ENCODE measurements around the gene CPLANE2.
"Not testable (repeated sequence)": the region's sequence is repeated elsewhere in the genome, so short reads cannot be mapped to it uniquely, and the experiment has no call there.

Gene CPLANE2

DNA sequence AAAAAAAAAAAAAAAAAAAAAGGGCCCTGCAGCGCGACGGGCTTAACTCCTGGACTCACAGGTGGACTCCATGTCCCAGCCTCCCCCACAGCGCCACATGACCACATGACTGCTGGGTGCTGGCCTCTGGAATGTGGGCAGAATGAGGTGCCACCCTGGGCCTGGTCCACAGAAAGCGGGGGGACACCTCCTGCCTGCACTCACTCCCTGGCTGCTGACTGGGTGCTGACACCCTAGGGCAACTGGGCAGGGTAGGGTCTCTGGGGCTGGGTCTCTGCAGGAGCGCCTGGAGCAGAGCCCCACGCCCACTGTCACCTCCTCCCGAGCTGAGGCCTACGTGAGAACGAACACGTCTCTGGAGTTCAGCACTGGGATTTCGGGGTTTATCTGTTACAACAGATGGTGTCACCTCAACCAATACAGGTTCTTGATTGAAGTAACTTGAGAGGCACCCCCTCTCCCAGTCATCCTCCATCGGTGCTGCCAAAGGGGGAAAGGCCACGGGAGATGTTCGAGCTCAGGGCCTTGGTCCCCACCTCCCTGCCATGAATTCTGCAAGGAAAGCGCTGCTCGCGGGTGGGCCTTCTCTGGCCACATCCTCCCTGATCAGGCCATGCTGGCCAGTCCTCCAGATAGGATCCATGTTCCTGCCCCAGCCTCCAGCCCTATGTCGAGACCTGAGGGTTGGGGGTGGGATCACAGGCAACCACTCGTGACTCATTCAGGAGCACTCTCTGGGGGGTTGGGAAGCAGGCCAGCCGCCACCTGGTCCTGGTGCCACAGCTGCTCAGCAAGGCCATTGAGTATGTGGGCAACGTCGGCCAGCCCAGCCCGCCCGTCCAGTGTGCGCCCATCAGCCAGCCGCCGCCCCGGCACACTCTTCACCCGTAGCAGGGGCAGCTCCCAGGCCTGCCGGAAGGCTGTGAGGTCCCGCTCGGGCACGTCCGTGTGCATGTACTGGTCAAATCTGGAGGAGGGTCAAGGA lies 5.4 kb downstream of the CPLANE2 start:
- TF ChIP-seq CTCF (IDR thresholded peaks at IDR 0.05; ENCODE audit: borderline replicate concordance, control extremely low read depth, extremely low read depth, insufficient read depth, missing control alignments) = no peak
- in situ Hi-C loops (cut with MboI; ENCODE audit: low sequenced_read_pairs, unreplicated experiment) = no loop called here
- DNase-seq (ENCODE audit: low spot score) = no peak

GRCh38 chr1:16230744-16231143 lies 6.2 kb downstream of the CPLANE2 start:
- no peak for DNase-seq (ENCODE audit: low spot score)
- in situ Hi-C loops (cut with MboI; ENCODE audit: low sequenced_read_pairs, unreplicated experiment) = no loop called here

DNA sequence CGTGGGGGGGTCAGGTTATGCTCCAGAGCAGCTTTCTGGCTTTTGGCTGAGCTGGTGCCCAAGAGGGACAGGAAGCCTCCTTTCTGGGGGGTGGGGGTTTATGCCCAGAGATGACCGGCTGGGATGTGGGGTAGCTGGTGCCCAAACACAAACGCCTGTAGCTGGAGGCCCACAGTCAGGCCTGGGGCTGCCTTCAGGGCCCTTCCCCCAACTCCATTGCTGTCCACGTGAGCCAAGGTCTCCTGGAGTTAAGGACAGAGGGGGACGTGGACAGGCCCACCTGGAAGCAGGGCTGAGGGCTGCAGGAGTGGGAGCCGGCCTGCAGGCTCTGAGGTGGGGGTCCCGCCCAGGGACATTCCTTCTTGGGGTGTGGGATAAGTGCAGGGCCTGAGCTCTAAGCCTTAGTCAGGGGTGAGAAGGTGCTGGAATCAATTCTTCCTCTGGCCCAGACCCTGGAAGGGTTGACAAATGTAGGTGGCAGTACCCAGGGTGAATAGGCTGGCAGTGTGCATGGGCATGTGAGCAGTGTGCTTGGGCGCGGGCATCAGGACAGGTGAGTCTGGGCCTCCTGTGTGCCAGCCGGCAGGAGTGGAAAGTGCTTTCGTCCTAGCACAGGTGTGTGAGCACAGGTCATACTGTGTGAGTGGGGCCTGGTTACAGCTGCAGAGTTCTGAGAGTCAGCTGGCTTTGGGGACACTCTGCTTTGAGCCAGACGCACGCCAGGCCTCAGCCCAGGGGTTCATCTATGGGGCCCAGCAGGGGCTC lies 6.8 kb downstream of the CPLANE2 start:
- in situ Hi-C loops (cut with MboI; ENCODE audit: low sequenced_read_pairs, unreplicated experiment) = no loop called here
- DNase-seq (ENCODE audit: low spot score) = no peak
- no peak for TF ChIP-seq CTCF (IDR thresholded peaks at IDR 0.05; ENCODE audit: borderline replicate concordance, control extremely low read depth, extremely low read depth, insufficient read depth, missing control alignments)

More at GRCh38 chr1:16230744-16231143, 6.2 kb downstream of the CPLANE2 start:
- no peak for TF ChIP-seq CTCF (IDR thresholded peaks at IDR 0.05; ENCODE audit: borderline replicate concordance, control extremely low read depth, extremely low read depth, insufficient read depth, missing control alignments)

GRCh38 chr1:16226490-16227179 lies 10.3 kb downstream of the CPLANE2 start:
- no peak for TF ChIP-seq CTCF (IDR thresholded peaks at IDR 0.05; ENCODE audit: borderline replicate concordance, control extremely low read depth, extremely low read depth, insufficient read depth, missing control alignments)
- in situ Hi-C loops (cut with MboI; ENCODE audit: low sequenced_read_pairs, unreplicated experiment) = no loop called here
- DNase-seq (ENCODE audit: low spot score) = no peak

DNA sequence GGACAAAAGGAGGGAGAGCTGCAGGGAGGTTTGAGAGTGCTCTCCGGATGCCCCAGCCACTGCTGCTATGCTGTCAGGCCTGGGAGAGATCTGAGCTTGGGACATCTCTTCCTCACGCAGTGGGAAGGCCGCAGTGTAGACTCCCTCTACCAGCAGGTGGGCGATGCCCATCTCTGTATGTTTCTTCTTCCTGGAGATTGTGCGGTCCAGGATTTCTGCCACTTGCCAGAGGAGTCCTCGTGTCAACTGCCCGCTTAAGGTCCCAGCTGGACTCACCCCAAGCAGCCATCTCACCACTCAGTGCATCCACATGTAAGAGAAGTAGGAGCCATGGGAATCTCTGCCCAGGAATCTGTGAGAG lies 10.9 kb downstream of the CPLANE2 start:
- no peak for DNase-seq (ENCODE audit: low spot score)
- in situ Hi-C loops (cut with MboI; ENCODE audit: low sequenced_read_pairs, unreplicated experiment) = no loop called here
- no peak for TF ChIP-seq CTCF (IDR thresholded peaks at IDR 0.05; ENCODE audit: borderline replicate concordance, control extremely low read depth, extremely low read depth, insufficient read depth, missing control alignments)

- in situ Hi-C loops (cut with MboI; ENCODE audit: low sequenced_read_pairs, unreplicated experiment) = no loop called here
- no peak for TF ChIP-seq CTCF (IDR thresholded peaks at IDR 0.05; ENCODE audit: borderline replicate concordance, control extremely low read depth, extremely low read depth, insufficient read depth, missing control alignments)
- DNase-seq (ENCODE audit: low spot score) = no peak
Observed at GRCh38 chr1:16224472-16224871, 12.5 kb downstream of the CPLANE2 start.

DNA sequence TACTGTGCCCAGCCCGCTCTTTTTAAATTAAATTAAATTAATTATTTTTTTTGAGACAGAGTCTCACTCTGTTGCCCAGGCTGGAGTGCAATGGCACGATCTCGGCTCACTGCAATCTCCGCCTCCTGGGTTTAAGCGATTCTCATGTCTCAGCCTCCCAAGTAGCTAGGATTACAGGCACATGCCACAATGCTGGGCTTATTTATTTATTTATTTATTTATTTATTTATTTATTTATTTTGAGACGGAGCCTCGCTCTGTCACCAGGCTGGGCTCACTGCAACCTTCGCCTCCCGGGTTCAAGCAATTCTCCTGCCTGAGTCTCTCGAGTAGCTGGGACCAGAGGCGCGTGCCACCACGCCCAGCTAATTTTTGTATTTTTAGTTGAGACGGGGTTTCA lies 14.3 kb downstream of the CPLANE2 start:
- DNase-seq (ENCODE audit: low spot score); in situ Hi-C loops (cut with MboI; ENCODE audit: low sequenced_read_pairs, unreplicated experiment): not testable (repeated sequence)
